ENCODE results near the gene ASB18. TPM values are rescaled to one million over a fixed set of nuclear protein-coding genes. Genes with fewer than 3 reads are reported as not detected.
A peak's percentile ranks its signal among the peaks of the same experiment; 100 is the strongest.

Gene ASB18
- polyA plus RNA-seq, 1 experiment = not detected

GRCh38 chr2:236180076-236180816 is 84.0 kb downstream of the ASB18 start:
- Histone ChIP-seq H3K27me3 (ENCODE audit: control insufficient read depth, insufficient read depth, low read length) (no peaks in the 10 kb centered on the region), H3K36me3 (ENCODE audit: control insufficient read depth, insufficient read depth, low read length) (no peaks in the 10 kb centered on the region), H3K4me3 (ENCODE audit: low read depth, low read length) (no peak overlapping the region)
- DNase-seq (ENCODE audit: low read depth) = no peak
- CTCF ChIA-PET = interaction anchor here (0.6 to 15.1 kb wide), 26 partner anchors 10 to 975 kb away, joined by 3 to 198 read pairs (median 4); partner anchors contain the start of gene GBX2
- POLR2A ChIA-PET = no interaction called here
- TF ChIP-seq, protein P1, sequence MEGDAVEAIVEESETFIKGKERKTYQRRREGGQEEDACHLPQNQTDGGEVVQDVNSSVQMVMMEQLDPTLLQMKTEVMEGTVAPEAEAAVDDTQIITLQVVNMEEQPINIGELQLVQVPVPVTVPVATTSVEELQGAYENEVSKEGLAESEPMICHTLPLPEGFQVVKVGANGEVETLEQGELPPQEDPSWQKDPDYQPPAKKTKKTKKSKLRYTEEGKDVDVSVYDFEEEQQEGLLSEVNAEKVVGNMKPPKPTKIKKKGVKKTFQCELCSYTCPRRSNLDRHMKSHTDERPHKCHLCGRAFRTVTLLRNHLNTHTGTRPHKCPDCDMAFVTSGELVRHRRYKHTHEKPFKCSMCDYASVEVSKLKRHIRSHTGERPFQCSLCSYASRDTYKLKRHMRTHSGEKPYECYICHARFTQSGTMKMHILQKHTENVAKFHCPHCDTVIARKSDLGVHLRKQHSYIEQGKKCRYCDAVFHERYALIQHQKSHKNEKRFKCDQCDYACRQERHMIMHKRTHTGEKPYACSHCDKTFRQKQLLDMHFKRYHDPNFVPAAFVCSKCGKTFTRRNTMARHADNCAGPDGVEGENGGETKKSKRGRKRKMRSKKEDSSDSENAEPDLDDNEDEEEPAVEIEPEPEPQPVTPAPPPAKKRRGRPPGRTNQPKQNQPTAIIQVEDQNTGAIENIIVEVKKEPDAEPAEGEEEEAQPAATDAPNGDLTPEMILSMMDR (IDR thresholded peaks at IDR 0.05; ENCODE audit: insufficient read depth, low read depth, low read length) = no peak

- POLR2A ChIA-PET = interaction anchor here (0.7 kb wide), 1 partner anchor 13 kb away, joined by 3 read pairs; no protein-coding TSS in a partner anchor
- Histone ChIP-seq H3K4me3 (ENCODE audit: low read depth, low read length) (peak overlapping the region; percentile 30), H3K27me3 (ENCODE audit: control insufficient read depth, insufficient read depth, low read length) (no peaks in the 10 kb centered on the region; the same call in 1 of the 2 replicates), H3K36me3 (ENCODE audit: control insufficient read depth, insufficient read depth, low read length) (no peaks in the 10 kb centered on the region)
- CTCF ChIA-PET = interaction anchor here (1.2 to 15.1 kb wide), 14 partner anchors 10 to 420 kb away, joined by 3 to 198 read pairs (median 8); partner anchors contain the start of gene GBX2
- DNase-seq (ENCODE audit: low read depth) = no peak
- TF ChIP-seq, protein P1 (IDR thresholded peaks at IDR 0.05; ENCODE audit: insufficient read depth, low read depth, low read length) = no peak
These were observed 84.8 kb downstream of the ASB18 start for GRCh38 chr2:236179236-236180075.

DNA sequence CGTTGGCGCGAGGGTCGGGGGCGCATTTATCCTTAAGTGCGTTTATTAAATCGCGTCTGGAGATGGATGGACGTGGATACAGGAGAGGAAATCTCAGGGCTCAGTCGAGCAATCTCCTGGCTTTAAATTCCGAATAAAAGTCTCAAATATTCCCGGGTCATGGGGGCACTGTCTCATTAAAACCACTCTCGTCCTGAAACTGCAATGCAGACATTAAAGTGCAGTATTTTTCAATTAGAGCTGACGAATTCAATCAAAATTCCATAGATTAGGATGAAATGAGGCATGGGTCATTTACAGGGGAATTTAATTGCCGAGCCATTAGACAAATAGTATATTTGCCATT is 85.3 kb downstream of the ASB18 start:
- CTCF ChIA-PET = interaction anchor here (0.7 to 15.1 kb wide), 8 partner anchors 10 to 419 kb away, joined by 3 to 198 read pairs (median 4); partner anchors contain the start of gene GBX2
- TF ChIP-seq, protein P1 (IDR thresholded peaks at IDR 0.05; ENCODE audit: insufficient read depth, low read depth, low read length) = no peak
- Histone ChIP-seq H3K4me3 (ENCODE audit: low read depth, low read length) (peak overlapping the region; percentile 49), H3K27me3 (ENCODE audit: control insufficient read depth, insufficient read depth, low read length) (peaks cover 4% of the 10 kb centered on the region), H3K36me3 (ENCODE audit: control insufficient read depth, insufficient read depth, low read length) (no peaks in the 10 kb centered on the region)
- no peak for DNase-seq (ENCODE audit: low read depth)
- POLR2A ChIA-PET = no interaction called here

DNA sequence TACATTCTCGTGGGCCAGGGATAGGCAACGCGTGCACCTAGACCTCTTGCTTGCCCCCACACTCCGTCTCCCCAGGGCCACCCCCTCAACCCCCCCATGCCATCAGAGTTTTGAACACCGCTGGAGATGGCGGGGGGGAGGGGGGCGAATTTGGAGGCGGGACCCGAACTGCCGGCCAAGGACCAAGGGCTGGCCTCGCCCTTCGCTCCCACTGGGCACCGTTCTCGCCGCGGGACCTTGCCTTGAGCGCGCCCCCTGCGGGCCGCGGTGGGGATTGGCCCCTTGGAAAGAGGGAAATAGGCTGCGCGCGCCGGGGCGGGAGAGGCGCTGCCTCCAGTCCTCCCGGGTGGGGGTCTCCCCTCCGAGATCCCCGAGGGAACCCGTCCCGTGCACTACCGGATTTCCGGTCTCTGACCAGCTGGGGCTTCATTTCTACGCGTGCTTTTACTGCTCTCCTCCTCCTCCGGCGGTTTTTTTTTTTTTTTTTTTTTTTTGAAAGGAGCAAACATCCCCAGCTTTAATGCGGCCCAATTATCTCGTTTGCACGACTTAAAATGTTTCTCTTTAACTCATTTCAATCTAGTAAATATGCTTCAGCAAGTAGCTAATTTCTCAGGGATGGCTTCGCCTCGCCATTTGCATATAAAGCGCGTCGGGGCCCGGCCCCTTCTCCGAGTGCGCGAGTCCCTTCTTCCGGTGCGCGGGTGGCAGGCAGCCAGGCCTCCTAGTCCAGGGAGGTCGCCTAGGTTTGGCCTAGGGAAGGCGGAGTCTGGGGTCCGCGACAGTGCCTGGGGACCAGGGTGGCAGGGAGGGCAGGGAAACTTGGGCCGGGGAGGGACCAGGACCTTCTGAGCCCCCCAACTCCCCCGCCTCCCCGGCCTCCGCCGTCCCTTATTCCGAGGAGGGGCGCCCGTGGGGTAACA is 86.0 kb downstream of the ASB18 start:
- CTCF ChIA-PET = interaction anchor here (0.7 to 15.1 kb wide), 20 partner anchors 9 to 902 kb away, joined by 3 to 198 read pairs (median 4); partner anchors contain the start of gene GBX2
- H3K4me3 ChIP-seq (ENCODE audit: low read depth, low read length) = peak overlapping the region; percentile 49
- no peak for DNase-seq (ENCODE audit: low read depth)
- peaks cover 9% of the 10 kb centered on the region for H3K27me3 ChIP-seq (ENCODE audit: control insufficient read depth, insufficient read depth, low read length)
- POLR2A ChIA-PET = no interaction called here
- TF ChIP-seq, protein P1 (IDR thresholded peaks at IDR 0.05; ENCODE audit: insufficient read depth, low read depth, low read length) = peak; percentile 93
- no peaks in the 10 kb centered on the region for H3K36me3 ChIP-seq (ENCODE audit: control insufficient read depth, insufficient read depth, low read length)

All from BJ (cell line).